Psoas muscle (tissue), 8 donors: ENCODE data around the gene KDF1. TPM values are rescaled to one million over a fixed set of nuclear protein-coding genes. Genes with fewer than 3 reads are reported as not detected.
"Not testable (repeated sequence)": the region's sequence is repeated elsewhere in the genome, so short reads cannot be mapped to it uniquely, and the experiment has no call there.

Experiments
- ATAC-seq, 4 donors: fragments of 200-7000 bp; cut with Tn5 transposase; one replicate each; pipeline ENCODE4 v1.9.1; 2020; ENCODE audit warnings: moderate library complexity in 3 of 4, mild to moderate bottlenecking in 2 of 4
- DNase-seq, 2 donors: peaks; one replicate each; pipeline ENCODE4 v3.0.0-alpha.2; 2020
- H3K27ac ChIP-seq: fragments of 200-600 bp; one replicate; pipeline ENCODE4 v1.8.0; 2022
- H3K27me3 ChIP-seq, 3 donors: fragments of 200-600 bp in 1 of 3; one replicate each; pipeline versions ENCODE4 v1.6.1 to v1.8.0; 2013 to 2022; ENCODE audit warnings: low read length in 2 of 3, mild to moderate bottlenecking in 2 of 3, moderate library complexity in 1 of 3; ENCODE audit not compliant: insufficient read depth in 3 of 3
- H3K36me3 ChIP-seq, 2 donors: fragments of 200-600 bp in 1 of 2; one replicate each; pipeline versions ENCODE4 v1.6.1 to v1.8.0; 2013 to 2022; ENCODE audit warnings: low read depth in 1 of 2, mild to moderate bottlenecking in 1 of 2, moderate library complexity in 1 of 2; ENCODE audit not compliant: insufficient read depth in 1 of 2
- H3K4me1 ChIP-seq: fragments of 200-600 bp; one replicate; pipeline ENCODE4 v1.8.0; 2022
- H3K4me3 ChIP-seq: fragments of 200-600 bp; one replicate; pipeline ENCODE4 v1.8.0; 2022; ENCODE audit warnings: mild to moderate bottlenecking
- H3K9me3 ChIP-seq: fragments of 200-600 bp; one replicate; pipeline ENCODE4 v1.8.0; 2022
- WGBS, 3 donors: extraction: QIAGEN DNeasy Blood & Tissue Kit; methylation state at CpG; one replicate each; pipeline versions ENCODE4 v1.1.6 to v1.1.7; 2013; 5-methylcytosine and 5-hydroxymethylcytosine counted together
- intact Hi-C, 2 donors: fragments of 100-400 bp; cut with DNase I; formaldehyde crosslinking; loops; one replicate each; pipeline versions ENCODE4 v1.11.0 to v1.14.2; 2022
- polyA plus RNA-seq, 3 donors: library from polyadenylated mRNA; stranded (reverse); fragments of 200-250 nt; gene quantifications; one replicate each; pipeline ENCODE4 v1.2.3, GENCODE V29; 2013
- total RNA-seq, 4 donors: library from RNA; stranded (reverse); fragmentation: NEBNext Ultra II Directional in 2 of 4; extraction: Animal tissue kit (Norgen Biotek cat#: 25700) in 2 of 4; gene quantifications; one replicate each; pipeline versions ENCODE4 v1.2.1 to v1.2.4, GENCODE V29; 2021 to 2023
- TF ChIP-seq, protein P1 (sequence below): fragments of 200-600 bp; IDR thresholded peaks from one replicate; pipeline ENCODE4 v1.8.0; 2022; ENCODE audit warnings: antibody characterized with exemption
- donor health status: healthy with polysubstance abuse.
- donor health status: DM: no; HTN: no; CAD: no; lungs with moderate emphysema.
- donor health status: Bipolar disorder and iron deficiency.
- donor health status: healthy.
- donor health status: DM: yes; HTN: yes; CAD: no.
- donor health status: DM: no; HTN: no; CAD: no.
- donor health status: DM: no; HTN: no; CAD: no.
- donor health status: DM: yes; HTN: yes; CAD: no.

Gene KDF1
- total and polyA plus RNA-seq, 7 donors, result 0.01 TPM; not detected in 6

DNA sequence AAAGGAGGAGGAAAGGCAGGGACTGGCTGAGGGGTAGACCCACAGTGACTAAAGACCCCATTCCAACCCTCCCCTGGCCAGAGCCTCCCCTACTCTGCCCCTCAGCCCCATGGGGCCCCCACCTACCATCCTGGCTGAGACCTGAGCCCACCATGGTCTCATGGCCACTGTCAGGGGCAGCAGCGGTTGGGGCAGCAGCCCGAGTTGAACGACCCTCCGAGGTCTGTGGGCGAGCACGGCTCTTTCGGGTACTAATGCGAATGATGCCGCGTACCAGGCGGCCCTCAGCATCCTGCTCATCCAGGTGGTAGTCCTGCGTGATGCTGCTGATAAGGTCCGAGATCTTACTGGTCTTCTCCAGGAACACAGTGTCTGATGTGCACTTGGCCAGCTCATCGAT, 9.1 kb downstream of the KDF1 start:
- no peak for DNase-seq
- TF ChIP-seq, protein P1, sequence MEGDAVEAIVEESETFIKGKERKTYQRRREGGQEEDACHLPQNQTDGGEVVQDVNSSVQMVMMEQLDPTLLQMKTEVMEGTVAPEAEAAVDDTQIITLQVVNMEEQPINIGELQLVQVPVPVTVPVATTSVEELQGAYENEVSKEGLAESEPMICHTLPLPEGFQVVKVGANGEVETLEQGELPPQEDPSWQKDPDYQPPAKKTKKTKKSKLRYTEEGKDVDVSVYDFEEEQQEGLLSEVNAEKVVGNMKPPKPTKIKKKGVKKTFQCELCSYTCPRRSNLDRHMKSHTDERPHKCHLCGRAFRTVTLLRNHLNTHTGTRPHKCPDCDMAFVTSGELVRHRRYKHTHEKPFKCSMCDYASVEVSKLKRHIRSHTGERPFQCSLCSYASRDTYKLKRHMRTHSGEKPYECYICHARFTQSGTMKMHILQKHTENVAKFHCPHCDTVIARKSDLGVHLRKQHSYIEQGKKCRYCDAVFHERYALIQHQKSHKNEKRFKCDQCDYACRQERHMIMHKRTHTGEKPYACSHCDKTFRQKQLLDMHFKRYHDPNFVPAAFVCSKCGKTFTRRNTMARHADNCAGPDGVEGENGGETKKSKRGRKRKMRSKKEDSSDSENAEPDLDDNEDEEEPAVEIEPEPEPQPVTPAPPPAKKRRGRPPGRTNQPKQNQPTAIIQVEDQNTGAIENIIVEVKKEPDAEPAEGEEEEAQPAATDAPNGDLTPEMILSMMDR, result no peak
- no peak overlapping the region for H3K4me3 ChIP-seq
- H3K27me3 ChIP-seq, result peaks cover 0 to 5% (median 0%) of the 10 kb centered on the region in 3 donors
- no peak overlapping the region for H3K27ac ChIP-seq
- H3K4me1 ChIP-seq, result no peaks in the 10 kb centered on the region
- no peak for ATAC-seq
- 91 to 95% (median 92%) methylated on average over 14 of the region's 14 CpGs for WGBS, 3 donors
- peaks cover 0 to 11% of the 10 kb centered on the region in 2 donors for H3K36me3 ChIP-seq
- intact Hi-C loops, result no loop called here
- H3K9me3 ChIP-seq, result no peaks in the 10 kb centered on the region

DNA sequence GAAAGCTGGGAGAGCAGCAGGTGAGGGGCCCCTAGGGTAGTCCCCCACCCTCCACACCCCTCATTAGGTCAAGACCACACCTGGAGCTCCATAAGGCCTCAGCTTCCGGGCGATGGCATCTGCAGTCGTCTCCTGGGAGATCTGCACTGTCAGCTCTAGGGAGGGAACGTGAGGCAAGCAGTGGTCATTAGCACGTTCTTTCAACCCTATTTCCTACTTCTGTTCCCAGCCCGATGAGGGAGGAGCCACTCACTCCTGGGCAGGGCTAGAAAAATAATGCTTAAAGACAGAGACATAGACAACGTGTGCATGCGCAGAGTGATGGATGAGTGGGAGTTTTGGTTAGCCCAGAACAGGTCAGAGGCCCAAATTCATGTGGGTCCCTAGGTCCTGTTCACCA, 9.7 kb downstream of the KDF1 start:
- no peak for ATAC-seq
- Histone ChIP-seq H3K27me3 (peaks cover 0 to 5% (median 0%) of the 10 kb centered on the region in 3 donors), H3K36me3 (peaks cover 0 to 17% of the 10 kb centered on the region in 2 donors), H3K27ac (no peak overlapping the region), H3K9me3 (no peaks in the 10 kb centered on the region), H3K4me3 (no peak overlapping the region), H3K4me1 (no peaks in the 10 kb centered on the region)
- TF ChIP-seq, protein P1, result no peak
- WGBS, 3 donors, result 54 to 63% (median 56%) methylated on average over 8 of the region's 8 CpGs
- no peak for DNase-seq
- intact Hi-C loops, result no loop called here

DNA sequence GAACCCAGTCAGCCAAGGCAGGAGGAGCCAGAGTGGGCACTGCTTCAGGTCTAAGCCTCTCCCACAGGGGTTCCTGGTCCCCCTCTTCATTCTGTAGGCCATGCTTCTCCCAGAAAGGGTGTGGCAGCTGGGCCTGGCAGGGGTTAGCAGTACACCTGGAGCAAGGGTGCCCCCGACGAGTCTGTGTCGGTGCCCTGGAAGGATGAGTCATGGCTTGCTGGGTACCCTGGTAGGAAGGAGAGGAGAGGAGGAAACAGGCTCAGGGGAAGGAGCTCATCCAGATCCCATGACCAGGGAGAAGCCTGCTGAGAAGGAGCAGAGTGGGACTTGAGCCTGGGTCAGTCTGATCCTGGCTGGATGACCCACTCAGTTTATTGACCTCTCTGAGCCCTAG, 10.3 kb downstream of the KDF1 start:
- ATAC-seq (peak in 2 of 4 donors; percentile 13 to 21), DNase-seq (no peak)
- peaks cover 0 to 24% of the 10 kb centered on the region in 2 donors for H3K36me3 ChIP-seq
- no peaks in the 10 kb centered on the region for H3K4me1 ChIP-seq
- TF ChIP-seq, protein P1, result no peak
- H3K9me3 ChIP-seq, result no peaks in the 10 kb centered on the region
- WGBS, 3 donors, result 55 to 76% (median 69%) methylated on average over 3 of the region's 3 CpGs
- no peak overlapping the region for H3K27ac ChIP-seq
- intact Hi-C loops, result no loop called here
- peaks cover 0 to under 1% (median 0%) of the 10 kb centered on the region in 3 donors for H3K27me3 ChIP-seq
- H3K4me3 ChIP-seq, result no peak overlapping the region

DNA sequence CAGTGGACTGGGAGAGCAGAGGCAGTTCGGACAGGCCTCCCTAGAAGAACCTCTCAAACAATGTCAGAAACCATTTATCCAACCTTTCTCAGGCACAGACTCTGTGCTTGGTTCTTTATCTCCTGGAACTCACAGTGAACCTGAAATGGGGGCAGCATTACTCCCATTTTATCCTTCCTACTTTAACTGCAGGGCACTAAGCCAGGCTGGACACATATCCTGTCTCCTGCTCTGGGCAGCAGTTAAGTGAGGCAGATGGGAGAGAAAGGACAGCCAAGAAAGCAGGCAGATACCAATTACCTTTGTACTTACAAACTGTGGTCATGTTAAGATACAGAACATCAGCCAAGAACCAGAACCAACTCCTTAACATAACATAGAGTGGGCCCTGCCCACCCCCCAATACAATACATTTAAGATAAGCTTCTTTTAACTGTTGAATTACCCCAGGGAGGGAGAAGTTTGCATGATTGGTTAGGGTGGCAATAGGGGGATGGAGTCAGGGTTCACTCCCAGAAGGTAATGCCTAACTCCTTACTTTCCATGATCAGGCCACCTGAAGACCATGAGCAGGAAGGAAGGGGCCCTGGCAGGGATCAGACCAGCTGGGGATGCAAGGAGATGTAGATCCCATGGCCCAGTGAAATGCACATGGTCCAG, 10.9 kb downstream of the KDF1 start:
- H3K36me3 ChIP-seq, result peaks cover 0 to 29% of the 10 kb centered on the region in 2 donors
- ATAC-seq (peak in 1 of 4 donors; percentile 55), DNase-seq (no peak)
- TF ChIP-seq, protein P1, result no peak
- no peaks in the 10 kb centered on the region for H3K9me3 ChIP-seq
- H3K4me3 ChIP-seq, result no peak overlapping the region
- no peaks in the 10 kb centered on the region for H3K27me3 ChIP-seq
- H3K4me1 ChIP-seq, result no peaks in the 10 kb centered on the region
- 76 to 88% (median 79%) methylated on average over 1 of the region's 1 CpG for WGBS, 3 donors
- intact Hi-C loops, result no loop called here
- no peak overlapping the region for H3K27ac ChIP-seq

- DNase-seq, H3K27me3 ChIP-seq, H3K4me3 ChIP-seq, H3K4me1 ChIP-seq, intact Hi-C loops, ATAC-seq, H3K27ac ChIP-seq, H3K9me3 ChIP-seq: not testable (repeated sequence)
- peaks cover 4 to 36% of the 10 kb centered on the region in 2 donors for H3K36me3 ChIP-seq
- WGBS, 3 donors, result 92 to 93% (median 92%) methylated on average over 16 of the region's 16 CpGs
Observed at GRCh38 chr1:26948725-26949057, 11.6 kb downstream of the KDF1 start.
